LNCAP (cell line): ENCODE data around the gene MPP2.

ENCODE experiments used
- TF ChIP-seq, protein P1 (sequence below): fragments of 450-650 bp; IDR thresholded peaks from 2 replicates; pipeline ENCODE4 v1.5.1; 2017; ENCODE audit warnings: mild to moderate bottlenecking

MPP2 gene

DNA sequence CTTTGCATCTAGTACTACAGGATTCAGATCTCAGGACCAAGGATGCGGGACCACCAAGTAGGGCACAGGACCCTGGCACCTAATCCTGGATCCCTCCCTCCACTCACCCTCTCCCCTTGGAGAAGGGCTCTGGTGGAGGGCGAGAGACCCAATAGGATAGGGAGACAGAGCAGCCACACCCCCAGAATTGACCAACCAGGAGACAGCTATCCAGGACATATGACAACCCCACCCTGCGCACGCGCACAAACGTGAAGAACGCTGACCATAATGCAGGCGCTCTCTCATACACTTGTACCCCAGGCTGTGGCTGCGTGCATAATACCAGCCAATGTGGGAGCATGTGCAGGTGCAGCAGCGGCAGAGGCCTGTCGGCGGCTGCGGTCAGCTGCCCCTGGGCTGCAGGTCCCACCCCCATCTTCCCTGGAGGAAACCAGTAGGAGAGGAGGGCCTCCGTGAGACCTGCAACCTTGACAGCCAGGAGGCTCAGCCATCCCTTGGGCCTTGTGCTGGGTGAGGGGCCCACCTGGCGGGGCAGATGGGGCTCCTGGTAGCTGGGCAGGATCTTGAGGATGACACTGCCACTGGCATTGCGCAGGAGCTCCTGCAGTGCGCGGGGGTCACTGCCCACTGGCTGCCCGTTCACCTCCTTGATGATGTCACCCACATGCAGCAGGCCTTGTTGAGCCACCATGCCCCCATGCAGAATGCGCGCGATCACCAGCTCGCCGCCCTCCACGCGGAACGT is 25.4 kb downstream of the MPP2 start:
- TF ChIP-seq, protein P1, sequence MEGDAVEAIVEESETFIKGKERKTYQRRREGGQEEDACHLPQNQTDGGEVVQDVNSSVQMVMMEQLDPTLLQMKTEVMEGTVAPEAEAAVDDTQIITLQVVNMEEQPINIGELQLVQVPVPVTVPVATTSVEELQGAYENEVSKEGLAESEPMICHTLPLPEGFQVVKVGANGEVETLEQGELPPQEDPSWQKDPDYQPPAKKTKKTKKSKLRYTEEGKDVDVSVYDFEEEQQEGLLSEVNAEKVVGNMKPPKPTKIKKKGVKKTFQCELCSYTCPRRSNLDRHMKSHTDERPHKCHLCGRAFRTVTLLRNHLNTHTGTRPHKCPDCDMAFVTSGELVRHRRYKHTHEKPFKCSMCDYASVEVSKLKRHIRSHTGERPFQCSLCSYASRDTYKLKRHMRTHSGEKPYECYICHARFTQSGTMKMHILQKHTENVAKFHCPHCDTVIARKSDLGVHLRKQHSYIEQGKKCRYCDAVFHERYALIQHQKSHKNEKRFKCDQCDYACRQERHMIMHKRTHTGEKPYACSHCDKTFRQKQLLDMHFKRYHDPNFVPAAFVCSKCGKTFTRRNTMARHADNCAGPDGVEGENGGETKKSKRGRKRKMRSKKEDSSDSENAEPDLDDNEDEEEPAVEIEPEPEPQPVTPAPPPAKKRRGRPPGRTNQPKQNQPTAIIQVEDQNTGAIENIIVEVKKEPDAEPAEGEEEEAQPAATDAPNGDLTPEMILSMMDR = no peak

DNA sequence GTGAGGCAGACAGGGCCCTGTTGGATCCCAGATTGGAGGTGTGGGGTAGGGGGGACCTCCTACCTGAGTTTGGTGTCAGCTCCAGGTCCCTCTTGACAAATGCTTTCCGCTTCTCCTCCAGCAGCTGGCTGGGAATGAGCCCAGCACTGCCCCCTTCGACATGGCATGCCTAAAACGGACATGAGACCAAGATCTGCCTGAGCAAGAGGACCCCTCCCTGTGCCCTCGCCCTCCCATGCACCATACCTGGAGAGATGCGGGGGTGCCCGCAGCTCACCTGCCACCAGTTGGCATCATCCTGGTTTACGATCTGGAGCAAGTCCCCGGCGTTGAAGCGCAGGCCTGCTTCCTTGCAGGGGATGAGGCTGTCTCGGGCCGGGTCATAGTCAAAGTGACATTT is 26.2 kb downstream of the MPP2 start:
- TF ChIP-seq, protein P1 = no peak

GRCh38 chr17:43880420-43880991 is 26.8 kb downstream of the MPP2 start:
- TF ChIP-seq, protein P1 = peak; percentile 88

- TF ChIP-seq, protein P1 = no peak
Observed at GRCh38 chr17:43879723-43880419, 27.5 kb downstream of the MPP2 start.

DNA sequence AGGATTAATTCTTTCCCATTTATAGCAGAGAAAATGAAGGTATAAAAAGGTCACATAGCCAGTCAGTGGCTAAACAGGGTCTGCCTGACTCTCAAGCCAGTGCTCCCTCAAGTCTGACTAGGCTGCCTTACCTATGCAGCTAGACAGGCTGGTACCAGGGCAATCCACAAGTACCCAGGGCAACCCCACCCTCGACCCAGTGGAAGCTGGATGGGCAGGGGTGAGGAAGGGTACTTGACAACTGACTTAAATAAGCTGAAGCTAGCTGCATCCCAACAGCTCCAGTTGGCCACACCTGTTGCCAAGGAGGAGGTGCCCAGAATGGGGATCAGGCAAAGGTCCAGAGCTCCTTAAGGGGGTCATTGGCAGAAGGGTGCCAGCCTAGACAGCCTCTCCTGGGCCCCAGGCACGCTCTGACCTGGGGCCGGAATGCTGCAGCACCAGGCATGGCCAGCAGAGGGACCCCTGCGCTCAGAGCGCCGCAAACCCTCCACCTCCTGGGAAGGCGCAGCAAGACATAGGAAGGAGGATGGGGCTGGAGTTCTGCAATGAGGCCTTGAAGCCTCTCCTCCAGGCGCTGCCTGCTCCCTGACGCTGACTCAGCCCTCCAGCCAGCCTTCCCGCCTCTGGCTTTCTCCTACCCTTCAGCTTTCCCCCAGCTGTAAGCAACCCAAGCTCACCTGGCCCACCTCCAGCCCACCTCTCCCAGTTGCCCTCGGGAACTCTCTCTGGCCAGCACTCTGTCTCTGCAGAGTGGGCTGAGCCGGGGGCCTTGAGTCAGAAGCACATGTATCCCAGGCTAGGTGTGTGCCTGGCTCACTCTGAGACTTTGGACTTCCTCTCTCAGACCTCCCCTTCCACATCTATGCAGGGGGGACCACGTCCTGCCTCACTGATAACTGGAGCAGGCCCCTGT is 28.8 kb downstream of the MPP2 start:
- TF ChIP-seq, protein P1 = peak; percentile 97

GRCh38 chr17:43877451-43878155 is 29.7 kb downstream of the MPP2 start:
- TF ChIP-seq, protein P1 = no peak
